ENCODE measurements around the gene AUTS2.

The AUTS2 gene

DNA sequence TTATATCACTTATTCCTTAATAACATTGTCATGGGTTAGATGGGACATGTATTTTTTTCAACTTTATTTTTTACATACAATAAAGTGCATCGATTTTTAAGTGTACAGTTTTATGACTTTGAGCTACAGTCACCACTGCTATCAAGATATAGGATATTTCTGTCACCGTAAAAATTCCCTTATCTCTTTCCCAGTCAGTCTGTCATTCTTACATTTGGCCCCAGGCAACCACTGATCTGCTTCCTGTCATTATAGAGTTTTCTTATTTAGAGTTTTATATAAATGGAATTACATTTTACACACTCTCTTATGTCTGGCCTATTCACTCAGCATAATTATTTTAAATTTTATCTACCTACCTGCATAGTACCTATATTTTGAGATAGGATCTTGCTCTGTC lies 145.2 kb downstream of the AUTS2 start:
- Histone ChIP-seq H3K4me3 (no peak overlapping the region), H3K27ac (no peak overlapping the region)

DNA sequence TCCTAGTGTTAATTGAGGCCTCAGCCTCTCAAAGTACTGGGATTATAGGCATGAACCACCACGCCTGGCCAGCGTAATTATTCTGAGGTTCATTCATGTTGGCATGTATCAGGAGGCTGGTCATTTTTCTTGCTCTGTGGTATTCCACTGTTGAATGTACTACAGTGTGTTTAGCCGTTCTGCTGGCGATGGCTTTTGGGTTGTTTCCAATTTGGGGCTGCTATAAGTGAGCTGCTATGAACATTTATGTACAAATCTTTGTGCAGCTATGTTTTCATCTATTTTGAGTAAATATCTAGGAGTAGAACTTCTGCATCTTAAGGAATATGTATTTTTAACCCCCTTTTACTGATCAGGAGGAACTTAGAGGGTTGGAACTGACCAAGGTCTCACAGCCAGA lies 145.8 kb downstream of the AUTS2 start:
- Histone ChIP-seq H3K27ac (no peak overlapping the region), H3K4me3 (no peak overlapping the region)

DNA sequence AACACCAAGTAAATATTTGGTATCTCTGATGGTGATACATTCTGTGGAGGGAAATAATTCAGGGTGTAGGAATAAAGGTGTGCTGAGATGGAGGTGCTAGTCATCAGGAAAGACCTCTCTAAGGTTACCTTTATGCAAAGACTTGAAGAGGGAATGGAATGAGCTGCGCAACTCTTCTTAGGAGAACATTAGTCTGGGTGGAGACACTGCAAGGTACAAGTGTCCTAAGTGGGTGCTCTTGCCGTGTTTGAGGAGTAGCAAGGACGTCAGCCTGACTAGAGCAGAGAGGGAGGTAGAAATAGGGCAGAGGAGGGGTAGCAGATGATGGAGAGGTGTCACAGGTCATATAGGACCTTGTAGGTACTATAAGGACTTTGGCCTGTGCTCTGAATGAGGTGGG lies 148.1 kb downstream of the AUTS2 start:
- Histone ChIP-seq H3K27ac (no peak overlapping the region), H3K4me3 (no peak overlapping the region)

DNA sequence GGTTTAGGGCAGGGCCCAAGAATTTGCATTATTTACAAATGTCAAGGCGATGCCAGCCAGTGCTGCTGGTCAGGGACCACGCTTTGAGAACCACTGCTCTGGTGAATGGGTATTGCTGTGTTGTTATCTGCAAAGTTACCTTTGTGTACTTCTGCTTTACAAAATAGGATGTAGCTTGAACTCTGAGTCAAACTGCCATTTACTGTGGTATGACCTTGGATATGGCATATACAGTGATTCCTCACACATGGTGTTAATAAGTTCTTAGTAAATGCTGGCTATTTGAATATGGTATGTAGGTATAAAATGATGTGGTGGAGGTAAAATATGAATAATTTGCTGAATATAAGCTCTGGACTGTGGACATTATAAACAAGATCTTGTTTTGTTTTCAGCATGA lies 148.9 kb downstream of the AUTS2 start:
- Histone ChIP-seq H3K27ac (no peak overlapping the region), H3K4me3 (no peak overlapping the region)

DNA sequence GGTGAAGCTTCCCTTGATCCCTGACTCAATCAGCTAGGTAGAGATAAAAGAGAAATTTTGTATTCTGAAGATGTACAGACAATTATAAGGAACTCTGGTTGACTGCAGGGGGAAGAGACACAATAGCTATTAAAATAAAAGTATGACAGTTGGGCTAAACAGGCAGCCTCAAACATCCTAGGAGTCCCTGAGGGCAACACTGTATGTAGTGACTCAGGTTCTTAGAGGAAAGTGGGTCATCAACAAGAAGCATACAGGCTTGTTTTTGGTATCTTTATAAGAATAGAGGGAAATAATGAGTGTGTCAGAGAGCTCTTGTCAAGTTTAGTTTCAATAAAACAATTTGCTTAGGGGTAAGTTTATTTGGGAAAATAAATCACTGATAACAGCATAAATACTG lies 150.3 kb downstream of the AUTS2 start:
- no peak overlapping the region for H3K4me3 ChIP-seq
- H3K27ac ChIP-seq = no peak overlapping the region

DNA sequence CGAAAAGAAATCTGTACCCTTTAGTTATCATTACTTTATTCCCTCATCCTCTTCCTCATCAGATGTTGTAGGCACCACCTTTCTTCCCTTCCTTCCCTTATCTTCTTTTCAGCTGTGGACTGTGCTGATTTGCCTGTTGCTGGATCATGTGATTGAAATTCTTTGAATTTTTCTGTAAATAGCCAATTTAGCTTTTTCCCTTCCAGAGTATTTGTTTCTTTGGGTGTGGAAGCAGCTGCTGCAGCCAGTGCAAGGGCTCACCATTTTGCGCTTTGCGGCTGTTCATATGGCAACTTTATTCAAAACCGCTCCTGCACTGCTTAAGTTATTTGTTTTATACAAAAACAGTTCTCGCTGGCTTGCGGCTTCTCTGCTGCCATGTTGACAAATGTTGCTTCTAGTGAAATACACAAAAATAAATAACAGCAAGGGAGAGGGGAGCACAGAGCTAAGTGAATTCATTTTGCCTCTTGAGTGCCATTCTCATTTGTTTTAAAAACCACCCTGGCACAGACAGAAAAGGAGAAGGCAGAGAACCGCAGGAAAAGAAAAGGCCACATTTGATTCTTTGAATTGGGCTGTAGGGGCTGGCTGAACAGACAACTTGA lies 151.2 kb downstream of the AUTS2 start:
- no peak overlapping the region for H3K27ac ChIP-seq
- no peak overlapping the region for H3K4me3 ChIP-seq

DNA sequence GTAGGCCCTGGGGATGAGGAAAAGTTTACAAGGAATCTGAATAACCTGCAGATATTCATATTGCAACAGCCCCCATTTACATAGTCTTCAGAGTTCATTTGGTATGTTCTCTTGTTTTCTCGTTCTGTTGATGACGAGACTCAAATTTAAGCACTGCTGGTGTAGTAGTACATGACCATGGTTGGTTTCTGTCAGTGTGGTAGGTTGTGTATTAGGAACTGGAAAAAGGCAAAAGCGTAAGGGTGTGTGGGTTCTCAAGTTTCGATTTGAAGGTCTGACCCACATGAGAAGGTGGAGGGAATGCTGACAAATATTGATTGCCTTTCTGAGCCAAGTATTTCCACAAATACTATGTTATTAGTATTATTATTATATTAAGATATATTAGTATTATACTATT lies 151.7 kb downstream of the AUTS2 start:
- Histone ChIP-seq H3K4me3 (no peak overlapping the region), H3K27ac (no peak overlapping the region)

DNA sequence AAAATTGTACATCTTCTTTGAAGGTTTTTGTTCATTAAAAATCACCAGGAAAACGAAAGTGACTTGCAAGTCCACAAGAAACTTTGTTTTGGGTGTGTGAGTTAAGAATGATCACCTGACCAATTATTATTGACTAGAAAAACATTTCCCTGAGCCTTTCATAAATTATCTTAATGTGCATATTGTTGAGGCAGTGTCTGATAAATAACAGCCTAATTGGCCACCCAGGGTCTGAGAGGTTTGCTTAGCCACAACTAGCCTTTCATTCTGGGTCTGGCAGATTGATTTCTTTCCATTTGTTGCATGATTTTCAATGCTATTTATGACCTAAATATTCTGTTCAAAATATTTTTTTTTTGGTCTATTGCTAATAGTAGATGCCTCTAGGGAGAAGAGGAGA lies 152.8 kb downstream of the AUTS2 start:
- H3K27ac ChIP-seq = no peak overlapping the region
- no peak overlapping the region for H3K4me3 ChIP-seq

DNA sequence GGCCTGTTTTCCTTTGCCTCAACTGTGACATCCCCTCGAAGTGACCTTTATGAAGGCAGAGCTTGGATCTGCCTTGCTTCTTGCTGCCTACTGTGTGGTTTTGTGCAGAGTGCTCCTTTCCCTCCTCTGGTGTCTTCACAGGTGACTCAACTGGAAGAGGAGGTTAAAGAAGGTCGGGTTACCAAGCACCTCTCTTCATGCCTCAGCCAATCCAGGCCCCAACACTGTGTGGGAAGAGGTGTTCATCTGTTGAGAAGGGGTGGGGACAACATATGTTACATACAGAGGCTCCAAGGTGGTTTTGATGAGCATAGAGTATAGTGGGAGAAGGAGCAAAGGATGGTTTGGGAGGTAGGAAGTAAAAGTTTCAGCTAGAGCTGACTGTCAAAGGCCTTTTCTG lies 155.7 kb downstream of the AUTS2 start:
- no peak overlapping the region for H3K27ac ChIP-seq
- no peak overlapping the region for H3K4me3 ChIP-seq

DNA sequence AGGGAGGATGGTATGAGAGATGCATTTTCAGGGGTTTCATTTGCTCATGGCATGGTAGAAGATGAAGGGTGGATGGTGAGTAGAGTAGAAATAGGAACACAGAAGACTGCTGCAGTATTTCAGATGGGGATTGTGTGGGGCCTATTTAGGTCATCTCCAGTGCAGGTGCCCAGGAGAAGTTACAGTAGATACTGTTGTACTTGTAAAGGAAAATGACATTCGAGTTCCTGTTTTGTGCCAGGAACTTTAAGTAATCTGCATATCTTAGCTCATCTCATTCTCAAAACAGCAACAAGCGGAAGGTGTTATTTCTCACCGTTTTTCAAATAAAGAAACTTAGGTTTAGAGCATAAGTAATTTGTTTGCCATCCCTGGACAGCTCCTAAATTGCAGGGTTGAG lies 156.2 kb downstream of the AUTS2 start:
- Histone ChIP-seq H3K4me3 (no peak overlapping the region), H3K27ac (no peak overlapping the region)

DNA sequence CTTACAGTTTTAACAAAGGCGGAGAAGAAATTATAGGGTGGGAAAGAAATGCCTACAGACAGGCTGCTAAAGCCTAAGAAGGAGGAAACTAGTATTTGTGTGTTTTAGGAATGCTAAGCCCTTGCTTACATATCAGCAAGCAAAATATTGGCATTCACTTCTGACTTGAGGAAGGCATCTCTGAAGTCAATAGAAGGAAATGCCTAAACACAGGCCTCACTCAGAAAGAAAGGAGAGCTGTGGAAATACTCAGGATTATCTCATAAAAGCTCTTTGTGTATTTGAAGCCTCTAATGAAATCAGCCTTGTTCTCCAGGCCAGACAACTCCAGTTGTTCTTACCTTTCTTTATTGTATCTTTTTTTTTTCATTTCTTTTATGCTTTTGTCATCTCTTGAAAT lies 158.0 kb downstream of the AUTS2 start:
- H3K4me3 ChIP-seq = no peak overlapping the region

DNA sequence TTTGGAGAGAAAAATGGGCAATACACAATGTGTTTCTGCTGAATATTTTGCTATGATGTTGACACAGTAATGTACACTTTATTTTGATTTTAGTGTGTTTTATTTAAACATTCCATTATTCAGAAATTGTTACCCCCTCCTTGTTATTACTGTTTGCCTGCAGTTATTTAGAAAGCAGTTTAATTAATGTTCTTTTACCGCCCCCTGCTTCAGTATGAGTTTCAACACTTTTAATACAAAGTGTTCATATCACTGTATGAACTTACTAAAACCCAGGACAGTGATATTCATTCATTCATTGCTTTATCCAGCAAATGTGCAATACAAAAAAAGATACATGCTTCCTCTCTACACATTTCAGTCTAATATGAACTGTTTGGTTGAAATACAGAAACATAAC lies 159.3 kb downstream of the AUTS2 start:
- Histone ChIP-seq H3K4me3 (no peak overlapping the region), H3K27ac (no peak overlapping the region)

More for the DNA sequence above, 158.0 kb downstream of the AUTS2 start:
- no peak overlapping the region for H3K27ac ChIP-seq

DNA sequence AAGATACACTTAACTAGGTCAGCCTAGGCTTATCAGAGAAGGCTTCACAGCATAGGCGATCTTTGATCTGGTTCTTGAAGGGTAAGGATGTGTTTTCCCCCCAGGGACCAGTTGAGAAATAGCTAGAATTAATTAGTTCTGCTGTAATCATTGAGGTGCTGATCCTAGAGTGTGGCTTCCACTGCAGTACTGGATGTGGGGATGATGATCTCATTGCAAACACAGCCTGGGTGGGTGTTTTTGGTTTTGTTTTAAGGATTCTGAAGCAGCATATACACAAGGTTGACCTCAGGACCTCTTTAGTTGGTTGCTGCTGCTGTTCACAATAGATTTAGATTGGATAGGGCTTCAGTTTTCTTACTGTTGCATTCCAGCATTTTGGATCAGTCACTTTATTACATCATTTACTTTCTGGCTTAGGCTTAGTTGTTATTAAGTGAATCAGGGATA lies 159.7 kb downstream of the AUTS2 start:
- Histone ChIP-seq H3K4me3 (no peak overlapping the region), H3K27ac (no peak overlapping the region)

DNA sequence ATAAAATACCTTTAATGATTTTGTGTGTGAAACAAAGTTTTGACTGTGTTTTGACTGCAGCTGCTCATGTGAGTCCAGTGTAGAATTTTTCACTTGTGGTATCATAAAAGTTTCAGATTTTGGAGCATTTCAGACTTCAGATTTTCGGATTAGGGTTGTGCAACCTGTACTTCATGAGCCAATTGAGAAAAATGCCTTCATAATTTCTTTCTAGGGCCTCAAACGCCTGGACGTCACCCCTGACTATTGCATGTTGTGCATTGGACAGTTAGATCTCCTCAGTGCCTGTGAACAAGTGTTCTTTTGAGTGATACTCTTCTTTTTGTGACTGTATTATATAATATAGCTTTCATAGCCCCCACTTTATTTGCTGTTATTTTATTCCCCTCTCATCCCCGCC lies 161.1 kb downstream of the AUTS2 start:
- no peak overlapping the region for H3K27ac ChIP-seq
- no peak overlapping the region for H3K4me3 ChIP-seq

DNA sequence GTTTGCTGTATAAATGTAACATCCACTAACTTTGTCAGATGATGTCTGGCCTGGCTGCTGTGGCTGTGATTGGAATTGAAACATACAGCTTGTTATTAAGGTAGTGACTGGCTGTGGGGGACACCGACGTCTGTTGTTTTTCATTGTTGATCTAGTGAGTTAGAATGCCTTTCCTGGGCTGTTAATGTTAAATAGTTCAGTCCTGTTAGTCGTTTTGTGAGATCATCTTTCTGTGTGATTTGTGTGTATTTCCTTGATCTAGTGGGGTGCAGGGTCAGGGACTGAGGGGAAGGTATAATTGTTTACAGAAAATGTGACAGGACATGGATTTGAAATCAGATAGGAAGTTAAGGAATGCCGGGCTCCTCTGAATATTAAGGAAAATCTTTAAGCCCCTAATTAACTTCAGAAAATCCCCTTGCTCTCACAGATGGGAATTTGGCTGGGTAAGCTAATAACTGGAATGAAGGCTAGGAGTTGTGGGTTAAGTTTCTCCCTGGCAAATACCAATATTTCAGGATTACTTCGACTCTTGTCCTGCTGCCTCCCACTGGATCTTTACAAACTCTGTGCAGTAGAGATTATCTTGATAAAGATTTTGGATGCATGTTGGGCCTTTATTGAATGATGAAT lies 163.1 kb downstream of the AUTS2 start:
- Histone ChIP-seq H3K27ac (no peak overlapping the region), H3K4me3 (no peak overlapping the region)

DNA sequence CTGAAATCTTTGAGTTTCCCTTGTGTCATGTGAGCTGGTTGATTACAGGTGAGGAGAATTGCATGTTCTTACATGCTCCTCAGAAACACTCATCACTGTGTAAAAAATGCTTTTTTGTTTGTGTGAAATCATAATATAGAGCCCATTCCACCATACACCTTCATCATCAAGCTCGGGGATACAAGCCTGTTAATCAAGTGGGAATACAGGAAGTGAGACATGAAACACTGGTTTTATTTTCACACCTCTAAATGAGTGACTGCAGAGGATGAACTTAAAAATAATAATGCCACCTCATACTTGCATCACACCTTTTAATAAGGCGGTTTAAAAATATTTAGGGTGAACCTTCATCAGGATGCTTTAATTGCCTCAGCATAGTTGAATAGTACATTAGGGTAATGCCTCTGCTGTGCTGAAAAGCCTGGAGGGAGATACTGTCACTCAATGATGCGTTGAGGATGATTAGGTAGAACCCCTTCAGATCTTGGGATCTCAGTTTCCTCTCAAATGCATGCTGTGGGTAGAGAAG lies 164.6 kb downstream of the AUTS2 start:
- H3K4me3 ChIP-seq = no peak overlapping the region
- no peak overlapping the region for H3K27ac ChIP-seq

DNA sequence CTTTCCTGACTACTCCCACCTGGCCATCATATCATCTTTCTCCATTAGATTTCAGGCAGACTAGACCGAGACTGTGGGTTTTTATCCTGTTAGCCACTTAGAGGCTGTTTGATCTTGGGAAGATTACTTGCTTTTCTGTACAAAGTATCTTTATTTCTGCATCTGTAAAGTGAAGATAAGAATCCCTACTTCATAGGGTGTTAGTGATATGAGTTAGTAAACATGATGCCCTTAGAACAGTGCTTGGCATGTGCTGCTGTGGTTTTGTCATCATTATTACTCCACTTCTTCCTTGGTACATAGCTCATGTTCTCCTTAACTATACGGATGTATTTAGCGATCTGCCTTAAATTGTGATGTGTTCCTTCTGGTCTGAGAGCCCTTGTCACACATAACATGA lies 165.2 kb downstream of the AUTS2 start:
- Histone ChIP-seq H3K4me3 (no peak overlapping the region), H3K27ac (no peak overlapping the region)

DNA sequence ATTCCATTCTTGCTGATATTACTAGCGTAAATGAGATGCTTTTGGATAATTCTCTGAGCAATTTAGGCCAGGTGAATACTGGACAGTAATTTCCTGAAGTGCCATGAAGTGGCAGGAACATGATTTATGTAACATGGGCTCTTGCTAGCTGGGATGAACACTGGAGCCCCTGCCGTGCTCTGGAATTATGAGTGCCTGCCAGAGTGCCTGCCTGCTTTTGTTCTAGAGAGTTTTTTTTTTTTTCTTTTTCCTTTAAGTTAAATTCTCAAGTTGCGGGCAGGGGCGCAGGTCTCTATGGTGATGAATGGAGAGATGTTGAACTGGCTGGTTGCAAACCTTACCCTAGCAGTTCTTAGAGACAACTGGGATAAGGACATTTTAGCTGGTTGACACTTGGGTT lies 165.9 kb downstream of the AUTS2 start:
- no peak overlapping the region for H3K4me3 ChIP-seq
- no peak overlapping the region for H3K27ac ChIP-seq

DNA sequence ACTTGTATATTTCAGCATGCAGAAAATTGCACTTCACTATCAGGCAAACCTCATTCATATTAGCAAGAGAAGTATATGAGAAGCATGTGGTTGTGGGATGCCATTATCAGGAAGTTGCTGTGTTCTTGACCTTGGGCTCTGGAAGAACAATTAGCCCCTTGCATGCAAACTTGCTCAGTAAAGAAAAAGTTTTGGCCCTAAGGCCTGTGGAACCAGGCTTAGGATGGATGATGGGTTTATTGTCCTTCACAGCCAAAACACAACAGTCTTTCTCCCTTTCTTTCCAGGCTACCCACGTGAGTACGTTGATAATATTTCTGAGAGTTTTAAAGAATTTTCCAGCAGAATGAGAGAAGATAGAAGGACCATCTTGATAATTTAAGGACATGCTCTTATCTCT lies 166.4 kb downstream of the AUTS2 start:
- Histone ChIP-seq H3K4me3 (no peak overlapping the region), H3K27ac (no peak overlapping the region)

DNA sequence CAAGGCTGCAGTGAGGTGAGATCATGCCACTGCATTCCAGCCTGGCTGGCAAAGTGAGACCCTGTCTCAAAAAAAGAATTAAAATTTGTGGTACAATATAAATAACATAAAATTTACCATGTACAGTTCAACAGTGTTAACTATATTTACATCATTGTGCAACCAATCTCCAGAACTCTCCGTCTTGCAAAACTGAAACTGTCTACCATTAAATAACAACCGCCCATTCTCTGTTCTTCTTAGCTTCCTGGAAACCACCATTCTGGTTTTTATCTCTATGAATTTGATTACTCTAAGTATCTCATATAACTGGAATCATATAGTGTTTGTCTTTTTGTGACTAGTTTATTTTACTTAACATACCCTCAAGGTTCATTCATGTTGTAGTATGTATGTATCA lies 167.6 kb downstream of the AUTS2 start:
- no peak overlapping the region for H3K4me3 ChIP-seq
- H3K27ac ChIP-seq = no peak overlapping the region

DNA sequence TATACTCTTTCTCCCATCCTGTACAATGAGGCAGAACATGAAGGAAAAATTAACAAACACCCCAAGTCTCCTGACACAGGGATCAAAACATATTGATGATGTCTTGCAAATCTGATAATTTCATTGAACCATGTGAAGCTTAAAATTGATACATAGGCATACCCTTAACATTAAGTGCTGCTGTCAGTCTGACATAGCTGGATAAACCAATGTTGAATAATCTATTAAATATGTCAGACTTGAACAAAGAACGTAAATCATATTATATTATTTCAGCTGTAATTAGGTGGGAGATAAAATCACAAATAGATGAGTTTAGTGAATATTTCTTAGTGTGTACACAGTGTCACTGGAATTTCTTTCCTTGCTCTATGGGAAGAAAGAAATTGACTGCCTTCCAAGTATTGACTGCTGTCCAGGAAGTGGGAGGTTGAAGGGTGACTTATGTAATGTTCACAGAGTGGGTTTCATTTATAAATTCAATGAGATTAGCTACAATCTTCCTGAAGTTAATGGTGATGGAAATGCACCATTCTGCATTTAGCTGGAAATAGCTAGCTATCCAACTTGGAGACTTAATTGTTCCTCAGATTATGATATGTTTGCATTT lies 170.8 kb downstream of the AUTS2 start:
- H3K27ac ChIP-seq = no peak overlapping the region
- no peak overlapping the region for H3K4me3 ChIP-seq
